Right lobe of liver (tissue), 6 donors: ENCODE data around the gene LMO3. TPM values are rescaled to one million over a fixed set of nuclear protein-coding genes. Genes with fewer than 3 reads are reported as not detected.

Experiments
- ATAC-seq, 4 donors: fragments of 200-7000 bp; cut with Tn5 transposase; one replicate each; pipeline ENCODE4 v1.9.1; 2020; ENCODE audit warnings: mild to moderate bottlenecking in 4 of 4, moderate library complexity in 4 of 4
- DNase-seq, 3 donors: peaks; one replicate each; pipeline ENCODE4 v3.0.0-alpha.2; 2020
- H3K27ac ChIP-seq, 3 donors: fragments of 200-600 bp; one replicate each; pipeline ENCODE4 v1.8.0; 2022
- H3K27me3 ChIP-seq, 2 donors: fragments of 200-600 bp; one replicate each; pipeline ENCODE4 v1.8.0; 2022
- H3K36me3 ChIP-seq, 4 donors: fragments of 200-600 bp; sonication (generic) in 1 of 4; one replicate each; pipeline versions ENCODE4 v1.5.1 to v1.8.0; 2017 to 2022; ENCODE audit warnings: control low read depth in 1 of 4
- H3K4me1 ChIP-seq, 4 donors: fragments of 200-600 bp; sonication (generic) in 1 of 4; one replicate each; pipeline versions ENCODE4 v1.5.1 to v1.8.0; 2017 to 2022; ENCODE audit warnings: control low read depth in 1 of 4
- H3K4me3 ChIP-seq, 3 donors: fragments of 200-600 bp; one replicate each; pipeline ENCODE4 v1.8.0; 2022
- H3K9me3 ChIP-seq, 4 donors: fragments of 200-600 bp; sonication (generic) in 1 of 4; one replicate each; pipeline versions ENCODE4 v1.5.1 to v1.8.0; 2017 to 2022; ENCODE audit warnings: control low read depth in 1 of 4
- CTCF ChIP-seq, 4 donors: fragments of 200-600 bp in 3 of 4; fragments of 450-650 bp in 1 of 4; IDR thresholded peaks; one replicate each; pipeline versions ENCODE4 v1.5.1 to v1.8.0; 2016 to 2022; ENCODE audit warnings: antibody characterized with exemption in 4 of 4, mild to moderate bottlenecking in 2 of 4
- POLR2A ChIP-seq: fragments of 450-650 bp; IDR thresholded peaks from one replicate; pipeline ENCODE4 v1.6.1; 2017; ENCODE audit warnings: antibody characterized with exemption, mild to moderate bottlenecking
- WGBS: methylation state at CpG from one replicate; pipeline ENCODE4 v1.1.6; 2018; ENCODE audit warnings: low coverage, low lambda C conversion rate; ENCODE audit not compliant: insufficient coverage; ENCODE audit errors: missing lambda C conversion rate; 5-methylcytosine and 5-hydroxymethylcytosine counted together
- intact Hi-C, 2 donors: fragments of 100-400 bp; cut with DNase I; formaldehyde crosslinking; loops; one replicate each; pipeline versions ENCODE4 v1.11.2 to v1.14.1; 2022
- total RNA-seq, 6 experiments: library from RNA; depleted of rRNA in 2 of 6; stranded (reverse); fragments of >200 nt in 2 of 6; fragmentation: NEBNext Ultra II Directional in 3 of 6; extraction: Animal tissue kit (Norgen Biotek cat#: 25700) in 3 of 6; gene quantifications; one replicate each; pipeline versions ENCODE4 v1.1.0 to v1.2.4, GENCODE V29; 2016 to 2023
- donor health status: DM: no; HTN: yes; CAD: no.
- donor health status: DM: no; HTN: no; CAD: no.
- donor health status: DM: no; HTN: no; CAD: no.
- donor health status: DM: no; HTN: yes; CAD: no.
- donor health status: DM: no; HTN: yes; CAD: no.

LMO3 gene
- total RNA-seq, 6 experiments from 2014 or later = 1.3 TPM; not detected in 5

- no peaks in the 10 kb centered on the region for H3K4me1 ChIP-seq
- intact Hi-C loops = no loop called here
- no peak overlapping the region for H3K4me3 ChIP-seq
- DNase-seq (no peak), ATAC-seq (no peak)
- H3K36me3 ChIP-seq = no peaks in the 10 kb centered on the region
- TF ChIP-seq POLR2A (no peak), CTCF (IDR thresholded peaks at IDR 0.05) (no peak)
- H3K27me3 ChIP-seq = no peaks in the 10 kb centered on the region
- no peak overlapping the region for H3K27ac ChIP-seq
- H3K9me3 ChIP-seq = no peaks in the 10 kb centered on the region
Observed at GRCh38 chr12:16619537-16619936, 13.6 kb upstream of the LMO3 start.

- no peak overlapping the region for H3K4me3 ChIP-seq
- intact Hi-C loops = no loop called here
- no peak overlapping the region for H3K27ac ChIP-seq
- no peaks in the 10 kb centered on the region for H3K9me3 ChIP-seq
- DNase-seq (no peak), ATAC-seq (no peak)
- no peaks in the 10 kb centered on the region for H3K27me3 ChIP-seq
- 33% methylated on average over 1 of the region's 1 CpG for WGBS
- no peaks in the 10 kb centered on the region for H3K4me1 ChIP-seq
- TF ChIP-seq CTCF (IDR thresholded peaks at IDR 0.05) (no peak), POLR2A (no peak)
- H3K36me3 ChIP-seq = no peaks in the 10 kb centered on the region
Observed at GRCh38 chr12:16618256-16618655, 12.3 kb upstream of the LMO3 start.

GRCh38 chr12:16613199-16613598 is 7.2 kb upstream of the LMO3 start:
- DNase-seq (no peak), ATAC-seq (no peak)
- TF ChIP-seq CTCF (IDR thresholded peaks at IDR 0.05) = no peak
- TF ChIP-seq POLR2A = no peak
- Histone ChIP-seq H3K36me3 (no peaks in the 10 kb centered on the region), H3K4me1 (no peaks in the 10 kb centered on the region), H3K9me3 (no peaks in the 10 kb centered on the region), H3K4me3 (no peak overlapping the region), H3K27ac (no peak overlapping the region), H3K27me3 (no peaks in the 10 kb centered on the region)
- intact Hi-C loops = no loop called here

GRCh38 chr12:16612647-16613046 is 6.7 kb upstream of the LMO3 start:
- DNase-seq = no peak
- no peak overlapping the region for H3K27ac ChIP-seq
- no peaks in the 10 kb centered on the region for H3K27me3 ChIP-seq
- TF ChIP-seq CTCF (IDR thresholded peaks at IDR 0.05) (no peak), POLR2A (no peak)
- no peaks in the 10 kb centered on the region for H3K9me3 ChIP-seq
- H3K36me3 ChIP-seq = no peaks in the 10 kb centered on the region
- ATAC-seq = no peak
- intact Hi-C loops = no loop called here
- H3K4me1 ChIP-seq = no peaks in the 10 kb centered on the region
- no peak overlapping the region for H3K4me3 ChIP-seq

GRCh38 chr12:16611146-16611545 is 5.2 kb upstream of the LMO3 start:
- TF ChIP-seq POLR2A = no peak
- no peak for TF ChIP-seq CTCF (IDR thresholded peaks at IDR 0.05)
- peak in 3 of 4 donors; percentile 19 to 42 (median 28) for ATAC-seq
- 5% methylated on average over 2 of the region's 2 CpGs for WGBS
- intact Hi-C loops = no loop called here
- no peak for DNase-seq
- Histone ChIP-seq H3K36me3 (no peaks in the 10 kb centered on the region), H3K27me3 (no peaks in the 10 kb centered on the region), H3K4me3 (no peak overlapping the region), H3K27ac (no peak overlapping the region), H3K9me3 (no peaks in the 10 kb centered on the region), H3K4me1 (peaks cover 0 to 7% (median 3%) of the 10 kb centered on the region in 4 donors)
